G401 (cell line): ENCODE results near the gene AOPEP. TPM values are rescaled to one million over a fixed set of nuclear protein-coding genes. Genes with fewer than 3 reads are reported as not detected.

ENCODE experiments used
- DNase-seq: peaks from one replicate; pipeline ENCODE4 v3.0.0-alpha.2; 2015; ENCODE audit warnings: low spot score
- in situ Hi-C: cut with HindIII; loops from 2 replicates; pipeline ENCODE4 v1.10.0; 2016; ENCODE audit warnings: low sequenced_read_pairs, mixed read lengths
- total RNA-seq: library from RNA; depleted of rRNA; stranded (reverse); fragments of >200 nt; shearing (Covaris generic); gene quantifications from 2 replicates; pipeline ENCODE4 v1.2.3, GENCODE V29; 2014; rRNA removed

AOPEP gene, protein sequence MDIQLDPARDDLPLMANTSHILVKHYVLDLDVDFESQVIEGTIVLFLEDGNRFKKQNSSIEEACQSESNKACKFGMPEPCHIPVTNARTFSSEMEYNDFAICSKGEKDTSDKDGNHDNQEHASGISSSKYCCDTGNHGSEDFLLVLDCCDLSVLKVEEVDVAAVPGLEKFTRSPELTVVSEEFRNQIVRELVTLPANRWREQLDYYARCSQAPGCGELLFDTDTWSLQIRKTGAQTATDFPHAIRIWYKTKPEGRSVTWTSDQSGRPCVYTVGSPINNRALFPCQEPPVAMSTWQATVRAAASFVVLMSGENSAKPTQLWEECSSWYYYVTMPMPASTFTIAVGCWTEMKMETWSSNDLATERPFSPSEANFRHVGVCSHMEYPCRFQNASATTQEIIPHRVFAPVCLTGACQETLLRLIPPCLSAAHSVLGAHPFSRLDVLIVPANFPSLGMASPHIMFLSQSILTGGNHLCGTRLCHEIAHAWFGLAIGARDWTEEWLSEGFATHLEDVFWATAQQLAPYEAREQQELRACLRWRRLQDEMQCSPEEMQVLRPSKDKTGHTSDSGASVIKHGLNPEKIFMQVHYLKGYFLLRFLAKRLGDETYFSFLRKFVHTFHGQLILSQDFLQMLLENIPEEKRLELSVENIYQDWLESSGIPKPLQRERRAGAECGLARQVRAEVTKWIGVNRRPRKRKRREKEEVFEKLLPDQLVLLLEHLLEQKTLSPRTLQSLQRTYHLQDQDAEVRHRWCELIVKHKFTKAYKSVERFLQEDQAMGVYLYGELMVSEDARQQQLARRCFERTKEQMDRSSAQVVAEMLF
- 23.8 and 58.1 TPM in 2 replicates for total RNA-seq

DNA sequence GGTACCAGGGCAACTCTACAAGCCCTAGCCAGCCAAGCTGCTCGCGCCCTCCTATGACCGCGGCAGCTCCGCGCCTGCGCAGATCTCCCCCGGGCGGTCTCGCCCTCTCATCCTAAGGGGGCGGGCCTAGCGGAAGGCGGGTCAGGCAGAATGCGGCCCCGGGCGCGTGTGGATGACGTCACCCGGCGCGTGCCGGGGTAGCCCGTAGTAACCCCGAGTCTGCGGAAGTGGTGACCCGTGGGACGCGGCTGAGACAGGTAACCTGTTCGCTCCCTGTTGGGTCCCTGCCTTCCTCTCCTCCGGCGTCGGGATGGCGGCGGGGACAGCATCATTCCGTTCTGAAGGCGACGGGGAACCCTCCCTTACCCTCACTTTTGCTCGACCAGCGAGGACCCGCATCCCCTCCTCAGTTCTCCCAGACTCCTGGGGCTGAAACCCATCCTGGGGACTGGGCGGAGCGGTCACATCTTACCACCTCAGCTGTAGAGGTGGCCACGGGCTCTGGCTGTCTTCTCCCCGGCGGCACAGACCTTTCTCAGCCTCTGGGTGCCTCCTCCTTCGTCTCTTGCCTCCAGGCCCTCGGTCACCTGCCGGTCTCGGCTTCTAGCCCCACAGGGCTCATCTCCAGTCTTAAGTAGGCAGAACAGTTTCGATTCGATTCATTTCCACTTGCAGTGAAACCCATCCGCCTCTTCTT is at the start of gene AOPEP:
Gene AOPEP (plus strand): TSS at position 205 of the 697 bp plus-strand sequence. CDS start 33,085 bp downstream, outside the sequence.
- DNase-seq = peak; percentile 93
- in situ Hi-C loops = no loop called here

DNA sequence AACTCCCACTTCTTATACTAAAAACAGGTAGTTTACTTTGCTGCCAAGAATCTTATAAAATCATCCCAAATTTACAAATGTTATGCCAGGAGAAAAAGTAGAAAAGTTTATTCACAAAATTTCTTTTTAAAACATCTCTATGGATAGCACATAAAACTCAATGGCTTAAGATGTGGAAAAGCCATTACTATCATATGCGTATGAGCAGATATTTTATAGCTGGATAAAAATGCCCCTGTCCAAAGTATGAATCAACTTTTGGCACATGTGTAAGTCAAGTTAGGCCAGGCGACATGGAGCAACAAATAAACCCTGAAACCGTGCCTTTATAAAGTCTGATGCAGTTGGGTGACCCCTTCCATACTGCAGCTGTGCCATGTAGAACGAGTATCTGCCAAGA is 48.6 kb upstream of the AOPEP start:
- in situ Hi-C loops = no loop called here

GRCh38 chr9:94679587-94679986 is 46.9 kb upstream of the AOPEP start:
- in situ Hi-C loops = no loop called here

More for the DNA sequence above, 48.6 kb upstream of the AOPEP start:
- DNase-seq = no peak

DNA sequence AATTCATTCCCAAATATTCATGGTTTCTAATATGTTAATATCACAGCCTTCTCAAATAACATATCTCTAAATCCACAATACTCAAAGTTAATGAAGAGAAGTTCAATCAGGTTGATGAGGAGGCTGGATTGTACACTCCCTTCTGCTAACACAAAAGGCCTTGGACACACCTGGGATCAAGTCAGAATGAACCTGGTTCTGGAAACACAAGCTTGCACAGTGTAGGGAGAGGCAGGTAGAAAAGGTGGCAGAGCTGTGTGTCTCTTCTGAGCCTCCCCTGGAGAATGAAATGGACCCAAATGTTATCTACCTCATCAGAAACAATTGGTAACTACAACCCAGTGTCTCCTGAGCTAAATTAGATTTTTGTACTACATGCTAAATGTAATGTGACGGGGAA is 46.5 kb upstream of the AOPEP start:
- in situ Hi-C loops = no loop called here

More at GRCh38 chr9:94679587-94679986, 46.9 kb upstream of the AOPEP start:
- DNase-seq = no peak

GRCh38 chr9:94680621-94681020 is 45.9 kb upstream of the AOPEP start:
- no peak for DNase-seq
- in situ Hi-C loops = no loop called here

More for the DNA sequence above, 46.5 kb upstream of the AOPEP start:
- DNase-seq = no peak

GRCh38 chr9:94681508-94681907 is 45.0 kb upstream of the AOPEP start:
- DNase-seq = peak; percentile 84
- in situ Hi-C loops = no loop called here

GRCh38 chr9:94685359-94685758 is 41.1 kb upstream of the AOPEP start:
- in situ Hi-C loops = no loop called here
- no peak for DNase-seq

- DNase-seq = no peak
- in situ Hi-C loops = no loop called here
Observed at GRCh38 chr9:94687451-94687850, 39.0 kb upstream of the AOPEP start.

- no peak for DNase-seq
- in situ Hi-C loops = no loop called here
Observed at GRCh38 chr9:94690344-94690743, 36.2 kb upstream of the AOPEP start.

- in situ Hi-C loops = no loop called here
- peak; percentile 46 for DNase-seq
Observed at GRCh38 chr9:94692601-94693000, 33.9 kb upstream of the AOPEP start.

- in situ Hi-C loops = no loop called here
- no peak for DNase-seq
Observed at GRCh38 chr9:94693485-94694204, 32.9 kb upstream of the AOPEP start.

GRCh38 chr9:94696545-94696944 is 30.0 kb upstream of the AOPEP start:
- no peak for DNase-seq
- in situ Hi-C loops = no loop called here

GRCh38 chr9:94697972-94698581 is 28.4 kb upstream of the AOPEP start:
- in situ Hi-C loops = no loop called here
- no peak for DNase-seq

GRCh38 chr9:94699715-94700373 is 26.7 kb upstream of the AOPEP start:
- in situ Hi-C loops = no loop called here

DNA sequence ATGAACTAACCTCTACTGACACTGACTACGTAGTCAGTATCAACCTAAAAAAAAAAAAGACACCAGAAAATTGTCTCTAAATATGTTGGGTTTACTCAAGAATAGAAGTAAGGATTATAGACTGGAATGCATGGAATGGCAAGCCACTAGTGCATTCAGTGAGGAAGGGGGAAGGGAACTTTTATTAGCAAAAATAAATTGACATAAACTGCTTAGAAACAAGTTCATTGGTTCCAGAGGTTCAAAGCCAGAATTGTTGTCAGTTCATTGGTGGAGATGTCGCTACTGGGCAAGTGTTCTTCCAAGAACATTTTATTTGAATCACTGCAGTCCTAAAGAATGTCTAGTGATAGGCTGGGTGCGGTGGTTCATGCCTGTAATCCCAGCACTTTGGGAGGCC is 26.1 kb upstream of the AOPEP start:
- no peak for DNase-seq
- in situ Hi-C loops = no loop called here

More at GRCh38 chr9:94699715-94700373, 26.7 kb upstream of the AOPEP start:
- DNase-seq = no peak

GRCh38 chr9:94703488-94704140 is 22.9 kb upstream of the AOPEP start:
- DNase-seq = no peak
- in situ Hi-C loops = no loop called here

DNA sequence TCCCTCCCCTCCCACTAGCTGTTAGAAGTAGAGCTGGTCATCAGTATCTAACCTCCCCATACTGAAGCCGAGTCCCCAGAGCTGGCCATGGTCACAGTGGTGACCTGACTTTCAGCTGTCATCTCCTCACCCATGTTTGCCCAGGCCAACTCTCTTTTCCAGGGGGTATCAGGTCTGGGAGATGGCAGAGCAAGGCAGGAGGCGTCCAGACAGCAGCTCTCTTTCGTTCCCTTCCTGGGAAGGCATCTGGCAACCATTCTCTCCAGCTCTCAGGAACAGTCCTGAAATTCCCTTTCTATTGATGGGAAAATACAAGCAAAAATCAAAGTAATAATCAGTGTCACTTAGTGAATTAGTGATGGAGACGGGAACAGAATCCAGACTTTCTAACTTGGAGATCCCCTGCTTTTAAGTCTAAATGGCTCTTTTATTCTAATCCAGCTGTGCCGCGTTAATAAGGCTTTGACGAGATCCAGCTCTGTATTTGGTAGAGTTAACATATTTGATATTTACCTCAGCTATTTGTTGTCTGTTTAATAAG is 21.3 kb upstream of the AOPEP start:
- DNase-seq = no peak
- in situ Hi-C loops = no loop called here
